GM18861 (cell line): Measurements from ENCODE around the gene OBSCN.
"Not testable (repeated sequence)": the region's sequence is repeated elsewhere in the genome, so short reads cannot be mapped to it uniquely, and the experiment has no call there.

Experiments
- ATAC-seq: cut with Tn5 transposase; IDR thresholded peaks from one replicate; pipeline ENCODE4 v1.9.1; 2021; ENCODE audit not compliant: unreplicated experiment

OBSCN gene

GRCh38 chr1:228182296-228183030 lies 25.4 kb upstream of the OBSCN start:
- ATAC-seq, result no peak

DNA sequence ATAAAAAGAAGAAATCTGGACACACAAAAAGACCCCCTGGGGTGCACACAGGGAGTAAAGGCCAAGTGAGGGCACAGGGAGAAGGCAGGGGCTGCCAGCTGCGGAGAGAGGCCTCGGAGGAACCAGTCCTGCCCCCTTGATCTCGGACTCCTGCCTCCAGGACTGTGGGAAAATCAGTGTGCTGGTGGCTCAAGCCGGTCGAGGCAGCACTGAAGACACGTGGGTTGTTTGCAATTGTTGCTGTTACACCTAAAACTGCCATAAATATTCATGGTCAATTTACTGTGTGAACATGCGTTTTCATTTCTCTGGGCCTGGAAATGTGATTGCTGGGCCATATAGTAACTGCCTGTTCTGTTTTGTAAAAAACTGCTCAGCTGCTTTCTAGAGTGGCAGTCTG lies 23.7 kb upstream of the OBSCN start:
- no peak for ATAC-seq

- no peak for ATAC-seq
These were observed 22.2 kb upstream of the OBSCN start for GRCh38 chr1:228185641-228185965.

GRCh38 chr1:228188249-228188648 lies 19.6 kb upstream of the OBSCN start:
- not testable (repeated sequence) for ATAC-seq

DNA sequence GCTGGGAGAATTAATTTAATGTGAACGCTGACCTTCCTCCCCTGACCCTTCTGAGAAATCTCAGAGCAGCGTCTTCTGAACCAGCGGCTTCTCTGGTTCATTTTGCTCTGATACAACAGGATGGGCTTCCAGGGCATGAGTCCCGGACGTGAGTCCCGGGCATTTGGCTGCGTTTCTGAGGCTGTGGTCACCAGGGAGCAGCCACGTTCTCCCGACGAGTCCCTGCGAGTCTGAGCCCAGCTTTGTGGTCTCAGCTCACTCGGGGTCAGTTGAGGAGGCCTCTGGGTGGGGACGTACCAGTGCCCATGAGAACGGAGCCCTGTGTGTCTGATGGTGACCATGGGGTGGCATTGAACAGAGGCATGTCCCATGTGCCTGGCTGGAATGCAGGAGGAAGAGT lies 17.7 kb upstream of the OBSCN start:
- ATAC-seq, result no peak

DNA sequence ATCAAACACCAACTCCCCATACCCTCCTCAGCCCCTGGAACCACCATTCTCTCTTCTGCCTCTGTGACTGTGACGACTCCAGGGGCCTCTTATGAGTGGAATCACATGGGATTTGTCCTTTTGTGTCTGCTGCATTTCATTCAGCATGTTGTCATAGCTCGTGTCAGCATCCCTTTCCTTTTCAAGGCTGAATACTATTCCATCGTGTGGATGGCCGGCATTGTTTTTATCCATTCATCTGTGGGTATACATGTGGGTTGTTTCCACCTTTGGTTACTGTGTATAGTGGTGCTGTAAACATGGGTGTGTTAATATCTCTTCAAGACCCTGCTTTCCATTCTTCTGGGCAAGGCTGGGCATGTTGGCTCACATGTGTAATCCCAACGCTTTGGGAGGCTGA lies 17.1 kb upstream of the OBSCN start:
- ATAC-seq, result no peak

GRCh38 chr1:228194436-228194835 lies 13.4 kb upstream of the OBSCN start:
- ATAC-seq, result no peak

DNA sequence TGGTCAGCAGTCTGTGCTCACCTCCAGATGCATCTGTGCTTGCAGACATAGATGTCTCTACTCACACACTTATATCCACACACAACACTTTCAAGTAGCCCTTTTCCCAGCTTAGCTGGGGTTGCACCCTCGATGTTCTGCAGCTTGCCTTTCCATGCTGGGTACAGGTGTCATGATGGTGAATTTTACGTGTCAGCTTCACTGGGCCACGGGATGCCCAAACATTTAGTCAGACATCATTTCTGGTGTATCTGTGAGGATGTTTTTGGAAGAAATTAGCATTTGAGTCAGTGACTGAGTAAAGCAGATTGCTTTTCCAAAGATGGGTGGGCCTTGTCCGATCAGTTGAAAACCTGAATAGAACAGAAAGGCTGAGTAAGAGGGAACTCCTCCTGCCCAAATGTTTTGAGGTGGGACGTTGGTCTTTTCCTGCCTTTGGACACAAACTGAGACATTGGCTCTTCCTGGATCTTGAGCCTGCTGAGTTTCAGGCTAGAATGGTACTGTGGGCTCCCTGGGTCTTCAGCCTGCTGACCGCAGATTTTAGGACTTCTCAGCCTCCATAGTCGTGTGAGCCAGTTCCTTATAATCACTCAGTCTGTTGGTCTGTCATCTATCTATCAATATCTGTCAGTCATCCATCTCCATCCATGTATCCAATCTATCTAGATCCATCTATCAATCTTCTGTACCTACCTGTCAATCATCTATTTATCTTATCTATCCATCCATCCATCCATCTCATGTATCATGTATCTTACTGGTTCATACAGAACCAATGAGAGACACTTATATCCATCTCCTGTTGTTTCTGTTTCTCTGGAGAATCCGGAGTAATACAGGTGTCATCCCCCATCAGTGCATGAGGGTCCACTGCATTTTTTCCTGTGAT lies 12.7 kb upstream of the OBSCN start:
- ATAC-seq, result no peak

DNA sequence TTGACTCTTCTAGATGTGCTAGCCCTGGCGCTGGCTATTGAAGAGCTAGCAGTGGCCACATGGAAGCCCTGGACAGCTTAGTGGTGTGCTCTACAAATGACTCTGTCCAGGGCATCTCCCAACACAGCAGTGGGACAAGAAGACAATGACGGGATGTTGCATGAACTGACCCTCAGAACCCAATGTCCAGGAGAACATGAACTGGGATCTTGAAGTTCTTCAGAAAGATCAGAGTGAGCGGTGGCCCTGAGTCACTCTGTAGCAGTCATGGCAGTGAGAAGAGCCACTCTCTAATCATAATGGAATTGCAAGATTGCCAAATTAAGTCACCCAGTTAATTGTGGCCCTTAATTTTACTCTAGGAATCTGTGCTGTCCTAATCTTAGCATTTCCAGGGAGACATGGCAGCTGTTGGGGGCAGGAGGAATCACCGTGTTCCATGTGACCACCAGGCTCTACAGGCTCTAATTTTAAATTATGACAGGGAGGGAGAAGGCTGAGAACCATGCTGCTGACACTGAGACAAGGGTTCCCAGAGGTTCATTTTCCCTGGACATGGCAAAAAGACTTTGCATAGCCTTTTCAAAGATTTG lies 10.2 kb upstream of the OBSCN start:
- no peak for ATAC-seq

DNA sequence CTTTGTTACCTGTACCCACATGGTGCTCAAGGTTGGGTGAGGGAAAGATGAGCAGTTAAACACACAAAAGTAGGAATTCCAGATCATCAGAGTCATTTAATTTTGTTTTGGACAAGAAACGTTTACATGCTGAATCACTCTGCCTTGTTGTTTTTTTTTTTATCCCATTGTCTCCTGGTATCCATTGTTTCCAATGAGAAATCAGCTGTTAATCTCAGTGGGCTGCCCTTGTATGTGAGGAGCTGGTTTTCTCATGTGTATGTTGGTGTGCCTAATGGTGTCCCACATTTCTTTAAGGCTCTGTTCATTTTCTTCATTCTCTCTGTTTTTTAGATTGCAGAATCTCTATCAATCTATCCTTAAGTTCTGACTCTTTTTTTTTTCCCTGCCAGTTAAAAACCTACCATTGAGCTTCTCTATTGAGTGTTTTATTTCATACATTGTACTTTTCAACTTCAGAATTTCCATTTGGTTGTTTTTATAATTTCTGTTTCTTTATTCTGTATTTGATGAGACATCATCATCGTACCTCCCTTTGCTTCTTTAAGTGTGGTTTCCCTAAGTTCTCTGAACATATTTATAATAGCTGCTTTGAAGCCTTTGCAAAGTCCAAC lies 8.8 kb upstream of the OBSCN start:
- no peak for ATAC-seq

DNA sequence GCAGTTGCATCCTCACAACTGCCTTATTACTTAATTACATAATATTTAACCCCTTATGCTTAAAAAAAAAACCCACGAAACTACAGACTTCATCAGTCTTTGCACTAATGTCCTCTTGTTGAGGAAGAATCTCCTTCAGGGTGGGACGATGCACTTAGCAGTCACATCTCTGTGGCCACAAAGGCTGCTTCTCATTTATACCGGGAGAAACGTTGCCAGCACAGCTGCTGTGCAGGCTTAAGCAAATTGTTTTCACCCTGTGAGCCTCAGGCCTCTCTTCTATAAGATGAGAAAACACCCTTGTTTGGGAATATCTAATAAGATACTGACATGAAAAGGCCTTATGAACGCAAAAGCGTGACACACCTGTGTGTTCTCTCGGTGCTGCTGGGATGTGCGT lies 2.9 kb upstream of the OBSCN start:
- ATAC-seq, result no peak

DNA sequence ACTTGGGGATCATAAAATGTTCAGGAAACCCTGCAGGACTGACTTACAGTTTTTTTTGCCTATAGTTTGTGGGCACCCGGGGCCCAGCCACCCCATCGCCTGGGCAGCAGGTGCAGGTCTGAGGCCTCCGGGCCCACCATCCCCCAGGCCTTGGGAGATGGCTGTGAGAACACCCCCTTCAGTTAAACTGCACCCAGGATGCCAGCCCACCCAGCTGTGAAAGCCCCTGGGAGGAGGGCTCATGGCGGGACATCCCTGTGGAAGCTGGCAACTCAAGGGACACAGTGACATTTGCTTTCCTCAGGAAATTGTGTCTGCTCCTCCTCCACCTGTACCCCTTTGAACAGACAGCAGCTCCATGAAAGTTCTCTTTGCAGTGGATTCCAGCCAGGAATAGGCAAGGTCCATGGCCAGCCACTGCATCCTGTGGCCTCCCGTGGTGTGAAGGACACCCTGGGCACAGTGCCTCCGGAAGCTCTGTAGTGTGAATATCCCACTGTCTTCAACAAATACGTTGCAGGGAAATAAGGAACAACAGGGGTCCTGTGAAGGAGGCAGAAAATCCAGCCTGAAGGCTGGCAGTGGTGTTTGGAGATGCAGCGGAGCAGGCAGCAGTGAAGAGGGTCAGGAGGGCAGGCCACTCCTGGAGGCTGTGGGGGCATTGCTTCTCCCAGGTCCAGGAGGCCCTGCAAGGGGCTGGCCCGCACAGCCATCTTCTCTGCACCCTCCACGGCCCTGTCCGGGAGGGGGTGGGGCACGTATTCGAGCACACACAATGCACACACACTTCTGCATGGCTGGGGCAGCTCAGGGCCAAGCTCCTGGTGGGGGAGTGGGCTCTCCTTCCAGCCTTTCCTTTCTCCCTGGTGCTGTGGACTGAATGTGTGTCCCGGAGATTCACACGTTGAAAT lies 2.1 kb upstream of the OBSCN start:
- no peak for ATAC-seq

- ATAC-seq, result no peak
These were observed 1.1 kb upstream of the OBSCN start for GRCh38 chr1:228206582-228207351.

DNA sequence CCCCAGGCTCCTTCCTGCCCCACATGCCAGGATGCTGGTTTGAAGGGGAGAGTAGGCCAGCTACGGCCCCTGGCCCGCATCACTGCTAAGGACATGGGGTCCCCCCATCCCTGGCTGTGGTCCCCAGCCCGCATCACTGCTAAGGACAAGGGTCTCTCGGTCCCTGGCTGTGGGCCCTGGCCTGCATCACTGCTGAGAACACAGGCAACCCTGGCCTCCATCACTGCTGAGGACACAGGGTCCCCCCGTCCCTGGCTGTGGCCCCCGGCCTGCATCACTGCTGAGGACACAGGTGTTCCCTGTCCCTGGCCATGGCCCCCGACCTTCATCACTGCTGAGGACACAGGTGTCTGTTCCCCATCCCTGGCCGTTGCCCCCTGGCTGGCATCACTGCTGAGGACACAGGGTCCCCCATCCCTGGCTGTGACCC lies 448 bp upstream of the OBSCN start:
- no peak for ATAC-seq

DNA sequence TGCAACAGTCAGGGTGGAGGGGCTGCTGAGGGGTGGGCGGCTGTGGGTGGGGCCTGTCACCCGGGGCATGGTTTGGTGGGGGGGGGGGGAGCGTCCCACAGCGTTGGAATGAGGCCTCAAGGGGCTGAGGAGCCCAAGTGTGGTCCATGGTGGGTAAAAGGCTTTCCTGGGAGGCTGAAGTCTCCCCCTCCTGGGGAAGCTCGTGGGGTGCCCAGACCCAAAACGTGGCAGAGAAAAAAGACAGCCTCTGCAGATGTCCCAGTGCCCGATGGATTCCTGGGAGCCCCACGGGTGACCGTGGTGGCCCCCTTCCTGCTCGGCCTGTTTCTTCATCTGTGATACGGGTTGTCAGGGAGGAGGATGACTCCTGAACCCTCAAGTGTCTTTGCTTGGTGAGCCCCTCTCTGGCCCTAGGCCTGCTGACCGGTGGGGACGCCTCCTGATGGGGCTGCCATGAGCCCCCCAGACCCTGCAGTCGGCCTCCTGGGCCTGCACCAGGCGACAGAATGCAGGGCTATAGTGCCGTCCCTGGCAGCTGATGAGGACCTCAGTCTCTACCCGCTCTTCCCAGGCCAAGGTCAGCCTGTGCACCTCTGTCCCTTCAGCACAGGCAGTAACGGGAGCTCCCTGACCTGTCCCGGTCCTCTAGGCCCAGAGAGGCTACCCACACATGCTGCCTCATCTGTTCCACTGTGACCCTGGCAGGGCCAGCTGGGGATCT lies 1.1 kb downstream of the OBSCN start:
- ATAC-seq, result no peak

- no peak for ATAC-seq
These were observed 1.8 kb downstream of the OBSCN start for GRCh38 chr1:228209657-228210056.

DNA sequence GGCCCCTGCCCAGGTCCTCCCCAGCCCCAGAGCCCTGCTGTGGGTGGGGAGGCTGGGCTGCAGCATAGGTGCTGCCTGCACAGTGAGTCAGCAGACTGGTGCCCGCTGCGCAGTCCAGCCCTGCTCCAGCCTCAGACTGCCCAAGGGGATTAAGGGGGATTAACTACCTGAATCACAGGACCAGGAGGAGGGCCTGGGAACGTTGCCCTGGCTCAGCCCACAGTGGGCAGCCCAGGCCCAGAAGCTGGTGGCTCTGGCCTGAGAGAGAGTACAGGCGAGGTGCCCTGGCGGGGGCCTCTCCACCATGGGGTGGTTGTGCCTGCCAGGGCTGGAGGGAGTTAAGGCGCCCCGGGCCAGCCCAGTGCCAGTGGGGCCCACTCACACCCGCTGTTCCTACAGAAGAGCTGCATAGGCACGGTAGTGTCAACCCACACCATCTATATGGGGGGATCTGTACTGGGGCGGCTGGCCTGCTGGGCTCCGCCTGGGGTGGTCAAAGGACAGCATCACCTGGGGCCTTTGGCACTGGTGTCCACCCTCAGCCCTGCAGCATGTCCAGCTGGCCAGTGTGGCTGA lies 2.3 kb downstream of the OBSCN start:
- ATAC-seq, result no peak

- ATAC-seq, result no peak
These were observed 3.1 kb downstream of the OBSCN start for GRCh38 chr1:228210712-228211530.
